ENCODE measurements around the gene RBM44.
A peak's percentile ranks its signal among the peaks of the same experiment; 100 is the strongest.
"Not testable (repeated sequence)": the region's sequence is repeated elsewhere in the genome, so short reads cannot be mapped to it uniquely, and the experiment has no call there.

The RBM44 gene

DNA sequence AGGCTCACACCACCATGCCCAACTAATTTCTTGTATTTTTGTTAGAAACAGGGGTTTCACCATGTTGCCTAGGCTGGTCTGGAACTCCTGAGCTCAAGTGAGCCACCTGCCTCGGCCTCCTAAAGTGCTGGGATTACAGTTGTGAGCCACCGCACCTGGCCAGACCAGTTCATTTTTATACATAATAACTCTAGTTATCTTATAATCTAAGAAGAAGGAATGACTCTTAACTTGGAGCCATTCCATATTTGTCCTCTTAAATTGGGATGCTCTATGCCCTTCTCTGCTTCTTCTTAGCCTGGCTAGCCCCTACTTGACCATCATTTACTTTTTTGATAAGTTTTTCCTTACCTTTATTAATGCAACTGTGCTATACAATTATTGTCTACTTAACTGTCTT, 2.9 kb downstream of the RBM44 start:
- peaks cover 22% of the 10 kb centered on the region for H3K36me3 Mint-ChIP-seq (ENCODE audit: low read depth)
- H3K27me3 Mint-ChIP-seq = no peaks in the 10 kb centered on the region
- H3K4me1 Mint-ChIP-seq (ENCODE audit: low read depth) = no peaks in the 10 kb centered on the region
- intact Hi-C loops (cut with micrococcal nuclease) = no loop called here
- peaks cover 16% of the 10 kb centered on the region for H3K9me3 Mint-ChIP-seq
- no peak overlapping the region for H3K27ac Mint-ChIP-seq
- H3K4me3 Mint-ChIP-seq = no peak overlapping the region

GRCh38 chr2:237806334-237806733, 7.8 kb downstream of the RBM44 start:
- Mint-ChIP-seq H3K9me3 (no peaks in the 10 kb centered on the region), H3K4me1 (ENCODE audit: low read depth) (peaks cover 6% of the 10 kb centered on the region), H3K36me3 (ENCODE audit: low read depth) (no peaks in the 10 kb centered on the region), H3K27me3 (peaks cover 13% of the 10 kb centered on the region), H3K4me3 (no peak overlapping the region), H3K27ac (no peak overlapping the region)
- intact Hi-C loops (cut with micrococcal nuclease) = no loop called here

GRCh38 chr2:237815637-237816036, 17.1 kb downstream of the RBM44 start:
- H3K27ac Mint-ChIP-seq = peak overlapping the region; percentile 16
- H3K27me3 Mint-ChIP-seq = peaks cover 2% of the 10 kb centered on the region
- peaks cover 13% of the 10 kb centered on the region for H3K4me1 Mint-ChIP-seq (ENCODE audit: low read depth)
- no peaks in the 10 kb centered on the region for H3K36me3 Mint-ChIP-seq (ENCODE audit: low read depth)
- intact Hi-C loops (cut with micrococcal nuclease) = no loop called here
- no peaks in the 10 kb centered on the region for H3K9me3 Mint-ChIP-seq
- no peak overlapping the region for H3K4me3 Mint-ChIP-seq

- intact Hi-C loops (cut with micrococcal nuclease) = no loop called here
- Mint-ChIP-seq H3K36me3 (ENCODE audit: low read depth) (no peaks in the 10 kb centered on the region), H3K27me3 (no peaks in the 10 kb centered on the region), H3K4me1 (ENCODE audit: low read depth) (peaks cover 11% of the 10 kb centered on the region), H3K4me3 (no peak overlapping the region), H3K9me3 (no peaks in the 10 kb centered on the region), H3K27ac (peak overlapping the region; percentile 45)
Measured at GRCh38 chr2:237816531-237816930, 18.0 kb downstream of the RBM44 start.

DNA sequence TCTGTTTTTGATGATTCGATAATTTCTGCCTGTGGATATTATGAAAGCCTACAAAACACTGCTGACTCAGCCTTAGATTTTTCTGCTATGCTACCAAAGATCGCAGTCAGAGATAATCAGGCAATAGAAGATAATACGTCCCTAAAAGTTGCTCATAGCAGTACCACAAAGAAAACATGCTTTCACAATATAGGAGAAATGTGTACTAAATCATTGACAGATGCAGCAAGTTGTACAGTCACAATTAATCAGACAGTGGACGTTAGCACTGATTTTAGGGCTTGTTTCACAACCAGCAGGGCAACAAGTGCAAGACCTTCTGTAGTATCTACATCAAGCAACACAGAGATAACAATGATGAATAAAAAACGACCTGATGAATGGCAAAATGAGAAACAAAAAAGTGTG, 19.5 kb downstream of the RBM44 start:
- Mint-ChIP-seq H3K9me3 (no peaks in the 10 kb centered on the region), H3K4me3 (no peak overlapping the region), H3K36me3 (ENCODE audit: low read depth) (no peaks in the 10 kb centered on the region)

GRCh38 chr2:237819231-237819630, 20.7 kb downstream of the RBM44 start:
- H3K9me3 Mint-ChIP-seq = no peaks in the 10 kb centered on the region
- intact Hi-C loops (cut with micrococcal nuclease) = no loop called here
- H3K4me1 Mint-ChIP-seq (ENCODE audit: low read depth) = peaks cover 11% of the 10 kb centered on the region
- H3K4me3 Mint-ChIP-seq = no peak overlapping the region
- H3K36me3 Mint-ChIP-seq (ENCODE audit: low read depth) = no peaks in the 10 kb centered on the region
- no peak overlapping the region for H3K27ac Mint-ChIP-seq
- H3K27me3 Mint-ChIP-seq = no peaks in the 10 kb centered on the region

More for the DNA sequence above, 19.5 kb downstream of the RBM44 start:
- Mint-ChIP-seq H3K4me1 (ENCODE audit: low read depth) (peaks cover 11% of the 10 kb centered on the region), H3K27ac (no peak overlapping the region), H3K27me3 (no peaks in the 10 kb centered on the region)
- intact Hi-C loops (cut with micrococcal nuclease) = no loop called here

DNA sequence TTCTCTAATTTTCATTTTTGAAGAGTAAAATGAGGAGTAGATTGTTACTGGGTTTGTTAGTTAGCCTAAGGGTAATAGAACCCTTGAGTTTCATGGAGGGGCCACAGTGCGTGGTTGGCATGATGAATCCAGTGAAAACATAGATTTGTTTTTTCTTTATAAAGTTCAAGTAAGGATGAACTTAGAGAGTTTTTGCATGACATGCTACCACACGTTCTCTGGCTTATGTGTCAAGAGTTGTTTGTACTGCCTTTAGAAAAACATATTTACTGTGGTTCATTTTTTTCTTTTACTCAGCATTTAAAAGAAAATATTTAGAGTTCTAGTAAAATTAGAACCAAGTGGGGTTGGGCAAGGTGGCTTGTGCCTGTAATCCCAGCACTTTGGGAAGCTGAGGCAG, 21.8 kb downstream of the RBM44 start:
- Mint-ChIP-seq H3K4me1 (ENCODE audit: low read depth) (peaks cover 11% of the 10 kb centered on the region), H3K27me3 (no peaks in the 10 kb centered on the region), H3K27ac (peak overlapping the region; percentile 37), H3K9me3 (no peaks in the 10 kb centered on the region), H3K4me3 (no peak overlapping the region), H3K36me3 (ENCODE audit: low read depth) (no peaks in the 10 kb centered on the region)
- intact Hi-C loops (cut with micrococcal nuclease) = no loop called here

DNA sequence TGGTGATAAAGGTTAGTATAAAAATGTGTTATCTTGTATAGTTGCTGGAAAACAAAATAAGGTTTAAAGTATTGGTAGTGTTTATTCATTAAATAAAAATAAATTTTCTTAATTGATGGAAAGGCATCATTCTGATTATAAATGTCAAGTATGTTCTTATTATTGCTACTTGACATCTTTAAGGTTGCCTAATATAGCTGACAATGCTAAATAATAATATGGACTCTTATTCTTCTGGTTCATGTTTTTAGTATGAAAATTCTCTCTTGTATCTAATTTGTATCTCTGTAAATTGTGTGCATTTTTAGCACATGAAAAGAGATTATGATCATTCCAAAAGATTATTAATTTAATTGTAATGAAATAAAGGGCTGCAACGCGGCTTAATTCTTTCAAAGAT, 25.0 kb downstream of the RBM44 start:
- intact Hi-C loops (cut with micrococcal nuclease) = no loop called here
- no peaks in the 10 kb centered on the region for H3K9me3 Mint-ChIP-seq
- H3K27me3 Mint-ChIP-seq = no peaks in the 10 kb centered on the region

DNA sequence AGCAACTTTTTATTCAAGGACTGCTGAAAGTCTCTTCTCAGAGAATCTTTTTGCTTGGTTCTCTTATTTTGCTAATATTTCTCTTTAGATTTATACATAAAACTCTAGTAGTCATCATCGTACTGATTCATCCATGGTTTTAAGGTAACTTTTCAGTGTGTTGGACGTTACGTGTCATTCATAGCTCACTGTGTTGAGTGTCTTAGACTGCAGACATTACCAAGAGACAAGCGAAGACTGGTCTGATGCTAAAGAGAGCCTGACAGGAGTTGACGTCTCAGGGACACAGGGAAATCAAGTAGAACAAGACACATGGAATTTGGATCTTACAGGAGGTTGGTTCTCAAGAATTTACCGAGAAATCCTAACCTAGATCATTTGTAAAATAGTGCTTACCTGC, 25.5 kb downstream of the RBM44 start:
- Mint-ChIP-seq H3K4me3 (no peak overlapping the region), H3K27ac (no peak overlapping the region), H3K4me1 (ENCODE audit: low read depth) (peaks cover 3% of the 10 kb centered on the region), H3K27me3 (no peaks in the 10 kb centered on the region), H3K36me3 (ENCODE audit: low read depth) (no peaks in the 10 kb centered on the region), H3K9me3 (no peaks in the 10 kb centered on the region)
- intact Hi-C loops (cut with micrococcal nuclease) = no loop called here

More for the DNA sequence above, 25.0 kb downstream of the RBM44 start:
- Mint-ChIP-seq H3K4me3 (no peak overlapping the region), H3K4me1 (ENCODE audit: low read depth) (peaks cover 5% of the 10 kb centered on the region), H3K36me3 (ENCODE audit: low read depth) (no peaks in the 10 kb centered on the region), H3K27ac (no peak overlapping the region)

GRCh38 chr2:237827421-237827987, 28.9 kb downstream of the RBM44 start:
- no peak overlapping the region for H3K27ac Mint-ChIP-seq
- H3K36me3 Mint-ChIP-seq (ENCODE audit: low read depth) = no peaks in the 10 kb centered on the region
- no peaks in the 10 kb centered on the region for H3K9me3 Mint-ChIP-seq
- H3K27me3 Mint-ChIP-seq = no peaks in the 10 kb centered on the region
- intact Hi-C loops (cut with micrococcal nuclease) = no loop called here
- H3K4me1 Mint-ChIP-seq (ENCODE audit: low read depth) = no peaks in the 10 kb centered on the region
- no peak overlapping the region for H3K4me3 Mint-ChIP-seq

DNA sequence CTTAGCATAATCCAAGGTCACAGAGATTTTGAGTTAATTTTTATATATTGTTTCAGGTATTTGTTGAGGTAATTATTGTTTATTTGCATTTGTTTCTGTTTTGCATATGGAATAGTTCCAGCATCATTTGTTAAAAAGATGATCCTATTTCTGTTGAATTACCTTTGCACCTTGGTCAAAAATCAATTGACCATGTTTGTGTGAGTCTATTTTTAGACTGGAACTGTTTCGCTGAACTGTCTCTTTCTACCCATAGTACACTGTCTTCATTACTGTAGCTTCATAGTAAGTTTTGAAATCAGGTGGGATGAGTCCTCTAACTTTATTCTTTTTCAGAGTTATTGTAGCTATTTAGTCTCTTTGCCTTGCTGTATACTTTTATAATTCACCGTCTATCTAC, 31.9 kb downstream of the RBM44 start:
- no peak overlapping the region for H3K27ac Mint-ChIP-seq
- intact Hi-C loops (cut with micrococcal nuclease) = no loop called here
- H3K4me1 Mint-ChIP-seq (ENCODE audit: low read depth) = no peaks in the 10 kb centered on the region
- H3K9me3 Mint-ChIP-seq = no peaks in the 10 kb centered on the region
- H3K4me3 Mint-ChIP-seq = no peak overlapping the region
- no peaks in the 10 kb centered on the region for H3K27me3 Mint-ChIP-seq
- H3K36me3 Mint-ChIP-seq (ENCODE audit: low read depth) = no peaks in the 10 kb centered on the region

DNA sequence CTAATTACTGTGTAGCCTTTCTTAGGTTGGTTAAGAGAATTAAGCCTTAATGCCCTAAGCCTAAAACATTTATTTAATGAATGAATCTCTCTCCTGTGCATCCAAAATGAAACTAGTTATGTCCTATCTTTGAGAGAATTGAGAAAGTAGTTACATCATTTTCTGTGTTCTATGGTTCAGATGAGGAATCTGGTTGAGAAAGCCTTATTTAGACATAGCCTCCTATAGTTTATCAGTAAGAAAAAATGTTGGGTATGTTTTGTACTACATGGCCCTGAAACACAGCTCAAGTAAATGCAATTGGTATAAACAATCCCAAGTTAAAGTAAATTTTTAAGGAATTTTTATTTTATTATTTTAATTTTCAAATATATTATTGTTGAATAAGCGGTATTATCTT, 35.0 kb downstream of the RBM44 start:
- H3K27me3 Mint-ChIP-seq = no peaks in the 10 kb centered on the region

GRCh38 chr2:237835372-237835771, 36.8 kb downstream of the RBM44 start:
- H3K9me3 Mint-ChIP-seq = no peaks in the 10 kb centered on the region
- no peak overlapping the region for H3K4me3 Mint-ChIP-seq
- H3K27ac Mint-ChIP-seq = no peak overlapping the region
- peaks cover 2% of the 10 kb centered on the region for H3K27me3 Mint-ChIP-seq
- no peaks in the 10 kb centered on the region for H3K4me1 Mint-ChIP-seq (ENCODE audit: low read depth)
- H3K36me3 Mint-ChIP-seq (ENCODE audit: low read depth) = no peaks in the 10 kb centered on the region
- intact Hi-C loops (cut with micrococcal nuclease) = no loop called here

More for the DNA sequence above, 35.0 kb downstream of the RBM44 start:
- no peaks in the 10 kb centered on the region for H3K36me3 Mint-ChIP-seq (ENCODE audit: low read depth)
- no peak overlapping the region for H3K4me3 Mint-ChIP-seq
- no peaks in the 10 kb centered on the region for H3K9me3 Mint-ChIP-seq
- intact Hi-C loops (cut with micrococcal nuclease) = no loop called here
- H3K4me1 Mint-ChIP-seq (ENCODE audit: low read depth) = no peaks in the 10 kb centered on the region
- no peak overlapping the region for H3K27ac Mint-ChIP-seq

- no peaks in the 10 kb centered on the region for H3K4me1 Mint-ChIP-seq (ENCODE audit: low read depth)
- no peak overlapping the region for H3K4me3 Mint-ChIP-seq
- intact Hi-C loops (cut with micrococcal nuclease) = no loop called here
- no peaks in the 10 kb centered on the region for H3K9me3 Mint-ChIP-seq
- H3K36me3 Mint-ChIP-seq (ENCODE audit: low read depth) = no peaks in the 10 kb centered on the region
- H3K27me3 Mint-ChIP-seq = peaks cover 5% of the 10 kb centered on the region
- H3K27ac Mint-ChIP-seq = no peak overlapping the region
Measured at GRCh38 chr2:237841051-237841450, 42.5 kb downstream of the RBM44 start.

DNA sequence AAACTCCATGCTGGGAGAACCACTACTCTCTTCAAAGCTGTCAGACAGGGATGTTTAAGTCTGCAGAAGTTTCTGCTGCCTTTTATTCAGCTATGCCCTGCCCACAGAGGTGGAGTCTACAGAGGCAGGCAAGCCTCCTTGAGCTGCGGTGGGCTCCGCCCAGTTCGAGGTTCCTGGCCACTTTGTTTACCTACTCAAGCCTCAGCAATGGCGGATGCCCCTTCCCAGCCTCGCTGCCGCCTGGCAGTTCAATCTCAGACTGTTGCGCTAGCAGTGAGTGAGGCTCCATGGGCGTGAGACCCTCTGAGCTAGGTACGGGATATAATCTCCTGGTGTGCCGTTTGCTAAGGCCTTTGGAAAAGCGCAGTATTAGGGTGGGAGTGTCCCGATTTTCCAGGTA, 50.4 kb downstream of the RBM44 start:
- H3K4me1 Mint-ChIP-seq (ENCODE audit: low read depth); H3K27ac Mint-ChIP-seq; H3K4me3 Mint-ChIP-seq; H3K36me3 Mint-ChIP-seq (ENCODE audit: low read depth); intact Hi-C loops (cut with micrococcal nuclease): not testable (repeated sequence)
- peaks cover 12% of the 10 kb centered on the region for H3K27me3 Mint-ChIP-seq
- H3K9me3 Mint-ChIP-seq = peaks cover 23% of the 10 kb centered on the region

Measured in dendritic cell treated with granulocyte-macrophage colony-stimulating factor and Interleukin-4, amounts not matched to agents 40 ng/mL and 50 ng/mL, for 4 days (primary cell).